SK-N-MC (cell line): Measurements from ENCODE around the gene POLA1.
"Not testable (repeated sequence)": the region's sequence is repeated elsewhere in the genome, so short reads cannot be mapped to it uniquely, and the experiment has no call there.

Experiments used
- EZH2 ChIP-seq: fragments of 200-600 bp; sonication (generic); IDR thresholded peaks from one replicate; pipeline ENCODE4 v1.6.1; 2017; ENCODE audit warnings: antibody characterized with exemption
- FOXP2 ChIP-seq: optimal IDR thresholded peaks from 2 replicates; pipeline ENCODE3; 2011; ENCODE audit warnings: mild to moderate bottlenecking, moderate library complexity; ENCODE audit not compliant: insufficient read depth; ENCODE audit errors: extremely low read length, control extremely low read depth
- POLR2AphosphoS5 ChIP-seq: IDR thresholded peaks from 2 replicates; pipeline ENCODE4 v1.6.1; 2012; ENCODE audit warnings: mild to moderate bottlenecking, low read depth, low read length, borderline replicate concordance

DNA sequence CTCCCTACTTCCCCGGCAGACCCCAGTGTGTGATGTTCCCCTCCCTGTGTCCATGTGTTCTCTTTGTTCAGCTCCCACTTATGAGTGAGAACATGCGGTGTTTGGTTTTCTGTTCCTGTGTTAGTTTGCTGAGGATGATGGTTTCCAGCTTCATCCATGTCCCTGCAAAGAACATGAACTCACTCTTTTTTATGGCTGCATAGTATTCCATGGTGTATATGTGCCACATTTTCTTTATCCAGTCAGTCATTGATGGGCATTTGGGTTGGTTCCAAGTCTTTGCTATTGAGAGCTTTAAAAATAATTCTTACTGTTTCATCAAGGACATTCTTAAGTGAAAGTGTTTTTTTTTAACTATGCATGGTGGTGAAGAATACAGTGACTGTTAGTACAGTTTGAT lies 126.1 kb downstream of the POLA1 start:
- not testable (repeated sequence) for TF ChIP-seq EZH2, POLR2AphosphoS5, FOXP2
